ENCODE data around the gene INO80B. TPM values are rescaled to one million over a fixed set of nuclear protein-coding genes. Genes with fewer than 3 reads are reported as not detected.
"Not testable (repeated sequence)": the region's sequence is repeated elsewhere in the genome, so short reads cannot be mapped to it uniquely, and the experiment has no call there.

Gene INO80B
- total RNA-seq, 2 experiments from 2014 or later: 29.2 to 44.5 TPM

GRCh38 chr2:74458938-74459363, 4.1 kb downstream of the INO80B start:
- Histone ChIP-seq H4K20me1 (ENCODE audit: insufficient read depth, low read length) (no peaks in the 10 kb centered on the region), H2AFZ (ENCODE audit: low read length) (0 out of 2 replicates have a peak overlapping the region, but pooled peaks have one; percentile 8), H3K79me2 (ENCODE audit: insufficient read depth, low read depth, low read length) (peaks cover 22% of the 10 kb centered on the region), H3K27ac (ENCODE audit: low read depth, low read length, poor library complexity, severe bottlenecking) (peak overlapping the region; percentile 48), H3K4me3 (ENCODE audit: low read depth, low read length, poor library complexity, severe bottlenecking) (peak overlapping the region; percentile 98), H3K4me1 (ENCODE audit: insufficient read depth, low read length, poor library complexity, severe bottlenecking) (peaks cover 26% of the 10 kb centered on the region), H3K9me3 (ENCODE audit: low read length) (no peaks in the 10 kb centered on the region), H3K4me2 (ENCODE audit: low read length) (peak overlapping the region; percentile 100), H3K36me3 (ENCODE audit: insufficient read depth, low read length) (peaks cover 35% of the 10 kb centered on the region), H3K9me2 (ENCODE audit: insufficient read depth, low read length) (no peaks in the 10 kb centered on the region)
- intact Hi-C loops (cut with micrococcal nuclease; ENCODE audit: unreplicated experiment): no loop called here
- ChIA-PET CTCF (ENCODE audit: unreplicated experiment) (no interaction called here), POLR2A (interaction anchor here (0.7 to 3.1 kb wide), 7 partner anchors 8 to 524 kb away, joined by 3 to 25 read pairs (median 5); partner anchors contain the start of genes CCDC142, MRPL53 and TTC31)
- no TSS peak for BruUV-seq (replicated peaks)
- TF ChIP-seq EZH2phosphoT487 (IDR thresholded peaks at IDR 0.05; ENCODE audit: borderline replicate concordance, low read depth, low read length): no peak
- no peak for TF ChIP-seq CTCF (conservative IDR thresholded peaks at IDR 0.05; ENCODE audit: low read length)
- no peak for DNase-seq (ENCODE audit: low spot score)

- BruUV-seq (replicated peaks); CTCF ChIA-PET (ENCODE audit: unreplicated experiment); intact Hi-C loops (cut with micrococcal nuclease; ENCODE audit: unreplicated experiment); H2AFZ ChIP-seq (ENCODE audit: low read length); H3K9me2 ChIP-seq (ENCODE audit: insufficient read depth, low read length); DNase-seq (ENCODE audit: low spot score); H4K20me1 ChIP-seq (ENCODE audit: insufficient read depth, low read length); H3K9me3 ChIP-seq (ENCODE audit: low read length); H3K27ac ChIP-seq (ENCODE audit: low read depth, low read length, poor library complexity, severe bottlenecking): not testable (repeated sequence)
- Histone ChIP-seq H3K4me1 (ENCODE audit: insufficient read depth, low read length, poor library complexity, severe bottlenecking) (peaks cover 24% of the 10 kb centered on the region), H3K79me2 (ENCODE audit: insufficient read depth, low read depth, low read length) (peaks cover 29% of the 10 kb centered on the region), H3K36me3 (ENCODE audit: insufficient read depth, low read length) (peaks cover 35% of the 10 kb centered on the region), H3K4me3 (ENCODE audit: low read depth, low read length, poor library complexity, severe bottlenecking) (peak overlapping the region; percentile 98), H3K4me2 (ENCODE audit: low read length) (peak overlapping the region; percentile 100)
- POLR2A ChIA-PET: interaction anchor here (2.1 kb wide), 1 partner anchor 7 kb away, joined by 11 read pairs; no protein-coding TSS in a partner anchor
Measured at GRCh38 chr2:74459503-74460118, 4.7 kb downstream of the INO80B start.

GRCh38 chr2:74460187-74460586, 5.3 kb downstream of the INO80B start:
- H3K4me2 ChIP-seq (ENCODE audit: low read length); intact Hi-C loops (cut with micrococcal nuclease; ENCODE audit: unreplicated experiment); BruUV-seq (replicated peaks); H3K27ac ChIP-seq (ENCODE audit: low read depth, low read length, poor library complexity, severe bottlenecking); CTCF ChIA-PET (ENCODE audit: unreplicated experiment); H2AFZ ChIP-seq (ENCODE audit: low read length); H4K20me1 ChIP-seq (ENCODE audit: insufficient read depth, low read length); DNase-seq (ENCODE audit: low spot score); H3K9me2 ChIP-seq (ENCODE audit: insufficient read depth, low read length); H3K4me3 ChIP-seq (ENCODE audit: low read depth, low read length, poor library complexity, severe bottlenecking); POLR2A ChIA-PET; H3K9me3 ChIP-seq (ENCODE audit: low read length): not testable (repeated sequence)
- Histone ChIP-seq H3K4me1 (ENCODE audit: insufficient read depth, low read length, poor library complexity, severe bottlenecking) (peaks cover 24% of the 10 kb centered on the region), H3K36me3 (ENCODE audit: insufficient read depth, low read length) (peaks cover 35% of the 10 kb centered on the region), H3K79me2 (ENCODE audit: insufficient read depth, low read depth, low read length) (peaks cover 31% of the 10 kb centered on the region)

Data from OCI-LY7 (cell line).